ENCODE data around the gene HAGHL.
A peak's percentile ranks its signal among the peaks of the same experiment; 100 is the strongest.
"Not testable (repeated sequence)": the region's sequence is repeated elsewhere in the genome, so short reads cannot be mapped to it uniquely, and the experiment has no call there.

Gene HAGHL

GRCh38 chr16:774086-775001 is 47.4 kb downstream of the HAGHL start:
- DNase-seq (ENCODE audit: low spot score): no peak

DNA sequence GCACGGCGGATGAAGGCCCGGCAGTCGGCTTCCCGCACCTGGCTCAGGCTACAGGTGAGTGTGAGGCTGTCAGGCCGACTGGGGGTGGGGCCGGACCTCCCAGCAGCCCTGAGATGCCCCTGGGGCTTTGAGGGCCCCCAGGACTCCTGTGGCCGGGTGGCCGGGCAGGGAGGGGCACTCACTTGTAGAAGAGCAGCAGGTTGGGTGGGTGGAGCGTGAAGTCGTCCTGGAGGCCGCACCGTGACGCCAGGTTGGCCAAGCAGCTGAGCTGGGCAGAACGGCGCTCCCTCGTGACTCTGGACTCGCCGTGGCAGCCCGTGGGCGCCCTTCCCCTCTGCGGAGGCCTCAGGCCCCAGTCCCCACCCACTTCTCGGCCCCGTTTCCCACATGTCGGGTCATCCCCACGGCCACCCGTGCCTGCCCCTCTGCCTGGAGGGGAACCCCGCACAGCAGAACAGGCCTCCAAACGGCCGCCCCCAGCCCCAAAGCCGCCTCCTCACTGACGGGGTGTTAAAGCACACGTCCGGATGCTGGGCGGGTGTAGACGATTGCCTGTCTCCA is 48.4 kb downstream of the HAGHL start:
- no peak for DNase-seq (ENCODE audit: low spot score)

- DNase-seq (ENCODE audit: low spot score): not testable (repeated sequence)
Measured at GRCh38 chr16:776298-776697, 49.4 kb downstream of the HAGHL start.

DNA sequence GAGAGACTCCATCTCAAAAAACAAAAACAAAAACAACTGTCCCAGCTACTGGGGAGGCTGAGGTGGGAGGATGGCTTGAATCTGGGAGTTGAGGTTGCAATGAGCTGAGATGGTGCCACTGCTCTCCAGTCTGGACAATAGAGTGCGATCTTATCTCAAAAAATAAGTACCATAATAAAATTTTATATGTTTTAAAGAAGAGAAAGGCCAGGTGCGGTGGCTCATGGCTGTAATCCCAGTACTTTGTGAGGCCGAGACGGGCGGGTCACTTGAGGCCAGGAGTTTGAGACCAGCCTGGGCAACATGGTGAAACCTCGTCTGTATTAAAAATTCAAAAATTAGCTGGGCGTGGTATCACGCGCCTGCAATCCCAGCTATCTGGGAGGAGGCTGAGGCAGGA is 49.9 kb downstream of the HAGHL start:
- DNase-seq (ENCODE audit: low spot score): no peak

DNA sequence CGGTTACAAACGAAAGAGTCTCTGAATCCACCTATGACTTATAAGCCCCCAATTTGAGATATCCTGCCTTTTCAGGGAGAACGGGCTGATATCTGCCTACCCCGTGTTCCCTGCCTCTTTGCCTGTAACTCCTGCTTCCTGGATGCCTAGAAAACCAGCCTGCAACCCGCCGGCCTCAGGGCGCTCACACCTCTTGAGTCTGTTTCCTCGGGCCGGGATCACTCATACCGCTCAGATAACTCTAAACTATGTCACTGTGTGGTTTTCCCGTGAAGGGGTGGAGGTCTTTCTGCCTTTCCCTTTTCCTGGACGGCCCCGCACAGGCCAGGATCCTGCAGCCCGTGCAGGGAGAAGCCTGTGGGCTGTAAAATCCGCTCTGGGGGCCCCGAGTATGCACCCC is 50.9 kb downstream of the HAGHL start:
- peak; percentile 42 for DNase-seq (ENCODE audit: low spot score)

DNA sequence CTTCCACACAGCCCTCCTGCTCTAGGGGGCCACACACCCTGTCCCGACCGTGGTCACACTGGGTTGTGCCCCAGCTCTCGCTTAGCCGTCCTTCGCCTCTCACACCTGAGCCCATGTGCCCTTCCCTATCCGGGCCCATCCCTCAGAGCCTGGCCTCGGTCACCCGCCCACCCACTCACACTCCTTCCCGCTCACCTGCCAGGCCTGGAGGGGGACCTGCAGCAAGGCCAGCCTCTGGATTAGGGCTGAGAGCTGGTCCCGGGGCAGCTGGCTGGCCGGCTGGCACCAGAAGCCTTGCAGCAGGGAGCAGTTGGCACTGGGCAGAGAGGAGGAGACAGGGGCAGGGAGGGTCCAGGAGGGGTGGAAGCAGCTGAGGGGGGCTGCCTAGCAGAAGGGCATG is 51.5 kb downstream of the HAGHL start:
- DNase-seq (ENCODE audit: low spot score): no peak

DNA sequence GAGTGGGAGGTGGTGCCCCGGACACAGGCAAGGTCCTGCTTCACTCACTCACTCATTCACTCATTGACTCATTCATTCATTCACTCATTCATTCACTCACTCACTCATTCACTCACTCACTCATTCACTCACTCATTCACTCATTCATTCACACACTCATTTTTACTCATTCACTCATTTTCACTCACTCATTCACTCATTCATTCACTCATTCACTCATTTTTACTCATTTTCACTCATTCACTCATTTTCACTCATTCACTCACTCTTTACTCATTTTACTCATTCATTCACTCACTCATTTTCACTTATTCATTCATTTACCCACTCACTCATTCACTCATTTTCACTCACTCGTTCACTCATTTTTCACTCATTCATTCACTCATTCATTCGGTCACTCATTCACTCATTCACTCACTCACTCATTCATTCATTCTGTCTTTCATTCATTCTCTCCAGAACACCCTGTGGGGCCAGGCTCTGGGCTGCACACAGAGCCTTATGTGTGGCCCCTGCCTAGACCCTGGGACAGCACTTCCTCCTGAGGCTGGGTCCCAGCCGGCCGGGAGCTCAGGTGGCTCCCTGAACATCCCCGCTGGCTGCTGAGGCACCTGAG is 52.1 kb downstream of the HAGHL start:
- DNase-seq (ENCODE audit: low spot score): no peak
